GM21526 (cell line): ENCODE results near the gene PRR23E.

ENCODE experiments used
- ATAC-seq: cut with Tn5 transposase; IDR thresholded peaks from one replicate; pipeline ENCODE4 v1.9.1; 2021; ENCODE audit warnings: moderate library complexity; ENCODE audit not compliant: unreplicated experiment, low FRiP score

PRR23E gene

GRCh38 chr3:127206611-127207516, 13.9 kb downstream of the PRR23E start:
- ATAC-seq = no peak

GRCh38 chr3:127207727-127208482, 15.0 kb downstream of the PRR23E start:
- ATAC-seq = no peak

- no peak for ATAC-seq
These were observed 15.7 kb downstream of the PRR23E start for GRCh38 chr3:127208483-127209100.

- ATAC-seq = no peak
These were observed 16.4 kb downstream of the PRR23E start for GRCh38 chr3:127209155-127209839.

GRCh38 chr3:127209840-127210653, 17.1 kb downstream of the PRR23E start:
- no peak for ATAC-seq

GRCh38 chr3:127210654-127210943, 17.7 kb downstream of the PRR23E start:
- no peak for ATAC-seq

GRCh38 chr3:127211118-127212060, 18.5 kb downstream of the PRR23E start:
- no peak for ATAC-seq

GRCh38 chr3:127212231-127212630, 19.3 kb downstream of the PRR23E start:
- ATAC-seq = no peak

GRCh38 chr3:127212711-127213110, 19.8 kb downstream of the PRR23E start:
- ATAC-seq = no peak

GRCh38 chr3:127213381-127213918, 20.5 kb downstream of the PRR23E start:
- no peak for ATAC-seq

GRCh38 chr3:127214975-127215374, 22.0 kb downstream of the PRR23E start:
- ATAC-seq = no peak

GRCh38 chr3:127215714-127216414, 22.9 kb downstream of the PRR23E start:
- no peak for ATAC-seq

GRCh38 chr3:127216415-127217261, 23.7 kb downstream of the PRR23E start:
- ATAC-seq = no peak

- no peak for ATAC-seq
These were observed 24.9 kb downstream of the PRR23E start for GRCh38 chr3:127217596-127218453.

- ATAC-seq = no peak
These were observed 25.6 kb downstream of the PRR23E start for GRCh38 chr3:127218454-127218922.

GRCh38 chr3:127220497-127220896, 27.6 kb downstream of the PRR23E start:
- ATAC-seq = no peak
